Measurements from ENCODE around the gene CAMK2G.

GRCh38 chr10:73781879-73782748 lies 92.2 kb downstream of the CAMK2G start, which contains the start of gene CHCHD1:
- TF ChIP-seq POLR2AphosphoS5 (IDR thresholded peaks at IDR 0.05) (peak; percentile 76 to 89 (median 83)), CTCF (IDR thresholded peaks at IDR 0.05) (no peak), POLR2A (IDR thresholded peaks at IDR 0.05) (peak; percentile 69), EP300 (IDR thresholded peaks at IDR 0.05; ENCODE audit: low read depth) (no peak)
